Esophagus muscularis mucosa (tissue), 4 donors: ENCODE data around the gene SYVN1.

ENCODE experiments used
- CTCF ChIP-seq, 3 experiments: fragments of 200-600 bp in 2 of 3; fragments of 450-650 bp in 1 of 3; sonication (generic) in 2 of 3; IDR thresholded peaks; one replicate each; pipeline ENCODE4 v1.5.1; 2017 to 2019; ENCODE audit warnings: antibody characterized with exemption in 3 of 3, mild to moderate bottlenecking in 2 of 3, moderate library complexity in 1 of 3
- EP300 ChIP-seq: sonication (generic); formaldehyde crosslinking; IDR thresholded peaks from one replicate; pipeline ENCODE4 v1.6.1; 2017; ENCODE audit warnings: antibody characterized with exemption
- POLR2A ChIP-seq: fragments of 450-650 bp; IDR thresholded peaks from one replicate; pipeline ENCODE4 v1.6.1; 2017; ENCODE audit warnings: antibody characterized with exemption, moderate library complexity, mild to moderate bottlenecking, low read depth
- POLR2AphosphoS5 ChIP-seq, 2 donors: sonication (generic); formaldehyde crosslinking; IDR thresholded peaks; one replicate each; pipeline ENCODE4 v1.6.1; 2017; ENCODE audit warnings: antibody characterized with exemption in 2 of 2

- TF ChIP-seq CTCF (IDR thresholded peaks at IDR 0.05), result no peak
- TF ChIP-seq POLR2A, result no peak
- no peak for TF ChIP-seq POLR2AphosphoS5 (IDR thresholded peaks at IDR 0.05)
- no peak for TF ChIP-seq EP300
Measured at GRCh38 chr11:65114538-65115171, 19.7 kb downstream of the SYVN1 start.
